GM18858 (cell line): Measurements from ENCODE around the gene FBXL13.
"Not testable (repeated sequence)": the region's sequence is repeated elsewhere in the genome, so short reads cannot be mapped to it uniquely, and the experiment has no call there.

Experiments
- ATAC-seq: cut with Tn5 transposase; IDR thresholded peaks from one replicate; pipeline ENCODE4 v1.9.1; 2021; ENCODE audit not compliant: unreplicated experiment

FBXL13 gene

GRCh38 chr7:103031024-103031423 lies 43.6 kb downstream of the FBXL13 start:
- no peak for ATAC-seq

GRCh38 chr7:103025341-103025740 lies 49.3 kb downstream of the FBXL13 start:
- no peak for ATAC-seq

GRCh38 chr7:103023578-103023977 lies 51.0 kb downstream of the FBXL13 start:
- ATAC-seq, result not testable (repeated sequence)

GRCh38 chr7:103021490-103021889 lies 53.1 kb downstream of the FBXL13 start:
- ATAC-seq, result not testable (repeated sequence)

- ATAC-seq, result not testable (repeated sequence)
Observed at GRCh38 chr7:103020876-103021275, 53.7 kb downstream of the FBXL13 start.

GRCh38 chr7:103018295-103018694 lies 56.3 kb downstream of the FBXL13 start:
- ATAC-seq, result not testable (repeated sequence)

- no peak for ATAC-seq
Observed at GRCh38 chr7:103011650-103012049, 62.9 kb downstream of the FBXL13 start.

GRCh38 chr7:103010211-103010610 lies 64.4 kb downstream of the FBXL13 start:
- ATAC-seq, result no peak

GRCh38 chr7:103009466-103010185 lies 65.0 kb downstream of the FBXL13 start:
- ATAC-seq, result no peak

GRCh38 chr7:103003004-103003403 lies 71.6 kb downstream of the FBXL13 start:
- ATAC-seq, result no peak

GRCh38 chr7:103001210-103001609 lies 73.4 kb downstream of the FBXL13 start:
- ATAC-seq, result no peak

- no peak for ATAC-seq
Observed at GRCh38 chr7:102996957-102997356, 77.6 kb downstream of the FBXL13 start.

GRCh38 chr7:102995609-102996008 lies 79.0 kb downstream of the FBXL13 start:
- not testable (repeated sequence) for ATAC-seq

GRCh38 chr7:102994567-102994966 lies 80.0 kb downstream of the FBXL13 start:
- ATAC-seq, result no peak

- ATAC-seq, result no peak
Observed at GRCh38 chr7:102993718-102994029, 80.9 kb downstream of the FBXL13 start.

- no peak for ATAC-seq
Observed at GRCh38 chr7:102992938-102993717, 81.5 kb downstream of the FBXL13 start.

- no peak for ATAC-seq
Observed at GRCh38 chr7:102992509-102992937, 82.1 kb downstream of the FBXL13 start.

GRCh38 chr7:102991540-102992214 lies 82.9 kb downstream of the FBXL13 start:
- no peak for ATAC-seq

- ATAC-seq, result no peak
Observed at GRCh38 chr7:102991077-102991539, 83.5 kb downstream of the FBXL13 start.

GRCh38 chr7:102990642-102991041 lies 84.0 kb downstream of the FBXL13 start:
- ATAC-seq, result no peak

- no peak for ATAC-seq
Observed at GRCh38 chr7:102988631-102989560, 85.7 kb downstream of the FBXL13 start.
